Measurements from ENCODE around the gene HDAC4. TPM values are rescaled to one million over a fixed set of nuclear protein-coding genes. Genes with fewer than 3 reads are reported as not detected.

The HDAC4 gene
- polyA plus RNA-seq, 1 experiment: 8.9 TPM

GRCh38 chr2:239167011-239167673, 233.7 kb downstream of the HDAC4 start:
- POLR2A ChIA-PET: no interaction called here
- DNase-seq (ENCODE audit: low read depth, low spot score): no peak
- Histone ChIP-seq H3K9me3 (ENCODE audit: control insufficient read depth, insufficient read depth, low read length) (peaks cover 13% of the 10 kb centered on the region), H3K4me3 (ENCODE audit: low read depth, low read length) (no peak overlapping the region), H3K27me3 (ENCODE audit: control insufficient read depth, insufficient read depth, low read length) (no peaks in the 10 kb centered on the region), H3K27ac (ENCODE audit: low read depth, low read length) (no peak overlapping the region)
- CTCF ChIA-PET: no interaction called here
- no peak for TF ChIP-seq CTCF (IDR thresholded peaks at IDR 0.05; ENCODE audit: low read depth, low read length)

- H3K4me3 ChIP-seq (ENCODE audit: low read depth, low read length): no peak overlapping the region
- no peak for DNase-seq (ENCODE audit: low read depth, low spot score)
- ChIA-PET POLR2A (no interaction called here), CTCF (no interaction called here)
- H3K27ac ChIP-seq (ENCODE audit: low read depth, low read length): no peak overlapping the region
- TF ChIP-seq CTCF (IDR thresholded peaks at IDR 0.05; ENCODE audit: low read depth, low read length): no peak
- no peaks in the 10 kb centered on the region for H3K27me3 ChIP-seq (ENCODE audit: control insufficient read depth, insufficient read depth, low read length)
- H3K9me3 ChIP-seq (ENCODE audit: control insufficient read depth, insufficient read depth, low read length): peaks cover 13% of the 10 kb centered on the region
Measured at GRCh38 chr2:239166201-239166834, 234.5 kb downstream of the HDAC4 start.

- ChIA-PET CTCF (no interaction called here), POLR2A (no interaction called here)
- no peak for DNase-seq (ENCODE audit: low read depth, low spot score)
- Histone ChIP-seq H3K4me3 (ENCODE audit: low read depth, low read length) (no peak overlapping the region), H3K27ac (ENCODE audit: low read depth, low read length) (no peak overlapping the region), H3K27me3 (ENCODE audit: control insufficient read depth, insufficient read depth, low read length) (no peaks in the 10 kb centered on the region), H3K9me3 (ENCODE audit: control insufficient read depth, insufficient read depth, low read length) (peaks cover 11% of the 10 kb centered on the region; the same call in 1 of the 2 replicates)
- no peak for TF ChIP-seq CTCF (IDR thresholded peaks at IDR 0.05; ENCODE audit: low read depth, low read length)
Measured at GRCh38 chr2:239165206-239165831, 235.5 kb downstream of the HDAC4 start.

- H3K9me3 ChIP-seq (ENCODE audit: control insufficient read depth, insufficient read depth, low read length): peaks cover 11% of the 10 kb centered on the region; the same call in 1 of the 2 replicates
- no peak for TF ChIP-seq CTCF (IDR thresholded peaks at IDR 0.05; ENCODE audit: low read depth, low read length)
- no peak overlapping the region for H3K4me3 ChIP-seq (ENCODE audit: low read depth, low read length)
- DNase-seq (ENCODE audit: low read depth, low spot score): no peak
- POLR2A ChIA-PET: no interaction called here
- no peaks in the 10 kb centered on the region for H3K27me3 ChIP-seq (ENCODE audit: control insufficient read depth, insufficient read depth, low read length)
- CTCF ChIA-PET: no interaction called here
- no peak overlapping the region for H3K27ac ChIP-seq (ENCODE audit: low read depth, low read length)
Measured at GRCh38 chr2:239164335-239164871, 236.4 kb downstream of the HDAC4 start.

Data from AG04450 (cell line).